Panc1 (cell line): ENCODE measurements around the gene UBASH3A.

Source experiments
- CTCF ChIP-seq: fragments of 450-650 bp; IDR thresholded peaks from 2 replicates; pipeline ENCODE4 v1.5.1; 2017; ENCODE audit warnings: mild to moderate bottlenecking
- POLR2AphosphoS5 ChIP-seq: IDR thresholded peaks from 2 replicates; pipeline ENCODE4 v1.6.1; 2012; ENCODE audit warnings: mild to moderate bottlenecking, low read depth, low read length, moderate library complexity
- TF ChIP-seq, protein P1 (sequence below), 2 experiments: IDR thresholded peaks; 2 replicates each; pipeline ENCODE4 v1.6.1; 2011 to 2012; ENCODE audit warnings: low read depth in 2 of 2, control low read depth in 1 of 2, low read length in 1 of 2, mild to moderate bottlenecking in 1 of 2, moderate library complexity in 1 of 2; ENCODE audit not compliant: insufficient read depth in 1 of 2

GRCh38 chr21:42378418-42378817 is 25.3 kb upstream of the UBASH3A start:
- TF ChIP-seq CTCF = no peak
- TF ChIP-seq, protein P1, sequence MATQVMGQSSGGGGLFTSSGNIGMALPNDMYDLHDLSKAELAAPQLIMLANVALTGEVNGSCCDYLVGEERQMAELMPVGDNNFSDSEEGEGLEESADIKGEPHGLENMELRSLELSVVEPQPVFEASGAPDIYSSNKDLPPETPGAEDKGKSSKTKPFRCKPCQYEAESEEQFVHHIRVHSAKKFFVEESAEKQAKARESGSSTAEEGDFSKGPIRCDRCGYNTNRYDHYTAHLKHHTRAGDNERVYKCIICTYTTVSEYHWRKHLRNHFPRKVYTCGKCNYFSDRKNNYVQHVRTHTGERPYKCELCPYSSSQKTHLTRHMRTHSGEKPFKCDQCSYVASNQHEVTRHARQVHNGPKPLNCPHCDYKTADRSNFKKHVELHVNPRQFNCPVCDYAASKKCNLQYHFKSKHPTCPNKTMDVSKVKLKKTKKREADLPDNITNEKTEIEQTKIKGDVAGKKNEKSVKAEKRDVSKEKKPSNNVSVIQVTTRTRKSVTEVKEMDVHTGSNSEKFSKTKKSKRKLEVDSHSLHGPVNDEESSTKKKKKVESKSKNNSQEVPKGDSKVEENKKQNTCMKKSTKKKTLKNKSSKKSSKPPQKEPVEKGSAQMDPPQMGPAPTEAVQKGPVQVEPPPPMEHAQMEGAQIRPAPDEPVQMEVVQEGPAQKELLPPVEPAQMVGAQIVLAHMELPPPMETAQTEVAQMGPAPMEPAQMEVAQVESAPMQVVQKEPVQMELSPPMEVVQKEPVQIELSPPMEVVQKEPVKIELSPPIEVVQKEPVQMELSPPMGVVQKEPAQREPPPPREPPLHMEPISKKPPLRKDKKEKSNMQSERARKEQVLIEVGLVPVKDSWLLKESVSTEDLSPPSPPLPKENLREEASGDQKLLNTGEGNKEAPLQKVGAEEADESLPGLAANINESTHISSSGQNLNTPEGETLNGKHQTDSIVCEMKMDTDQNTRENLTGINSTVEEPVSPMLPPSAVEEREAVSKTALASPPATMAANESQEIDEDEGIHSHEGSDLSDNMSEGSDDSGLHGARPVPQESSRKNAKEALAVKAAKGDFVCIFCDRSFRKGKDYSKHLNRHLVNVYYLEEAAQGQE (IDR thresholded peaks at IDR 0.05; ENCODE audit: insufficient read depth in 1 of 2, low read depth in 2 of 2, low read length in 1 of 2) = no peak
- no peak for TF ChIP-seq POLR2AphosphoS5
